ENCODE data around the gene TIMM22. TPM values are rescaled to one million over a fixed set of nuclear protein-coding genes. Genes with fewer than 3 reads are reported as not detected.

Gene TIMM22
- total and polyA plus RNA-seq, 2 donors (not counting 1 experiment from before 2014, with no cell fraction given) = 4.1 to 9.5 TPM

DNA sequence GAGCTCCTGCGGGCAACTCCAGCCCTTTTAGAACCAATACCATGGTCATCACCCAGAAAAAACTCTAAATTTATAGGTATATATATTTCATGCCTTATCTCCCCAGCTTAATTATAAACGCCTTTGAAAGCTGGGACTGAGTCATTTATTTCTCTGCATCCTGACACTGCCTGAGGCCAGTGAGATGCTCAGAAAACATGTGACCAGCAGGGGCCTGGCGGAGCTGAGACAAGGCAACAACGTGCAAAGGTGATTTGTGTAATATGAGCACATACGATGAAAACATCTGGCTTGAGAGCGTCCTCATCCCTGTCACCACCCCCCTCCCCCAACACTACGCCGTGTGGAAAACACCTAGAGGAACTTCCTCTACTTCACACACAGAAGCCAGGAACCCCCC lies 40.0 kb upstream of the TIMM22 start:
- no peaks in the 10 kb centered on the region for H4K20me1 ChIP-seq (ENCODE audit: control insufficient read depth, insufficient read depth, low read length, poor library complexity, severe bottlenecking)

DNA sequence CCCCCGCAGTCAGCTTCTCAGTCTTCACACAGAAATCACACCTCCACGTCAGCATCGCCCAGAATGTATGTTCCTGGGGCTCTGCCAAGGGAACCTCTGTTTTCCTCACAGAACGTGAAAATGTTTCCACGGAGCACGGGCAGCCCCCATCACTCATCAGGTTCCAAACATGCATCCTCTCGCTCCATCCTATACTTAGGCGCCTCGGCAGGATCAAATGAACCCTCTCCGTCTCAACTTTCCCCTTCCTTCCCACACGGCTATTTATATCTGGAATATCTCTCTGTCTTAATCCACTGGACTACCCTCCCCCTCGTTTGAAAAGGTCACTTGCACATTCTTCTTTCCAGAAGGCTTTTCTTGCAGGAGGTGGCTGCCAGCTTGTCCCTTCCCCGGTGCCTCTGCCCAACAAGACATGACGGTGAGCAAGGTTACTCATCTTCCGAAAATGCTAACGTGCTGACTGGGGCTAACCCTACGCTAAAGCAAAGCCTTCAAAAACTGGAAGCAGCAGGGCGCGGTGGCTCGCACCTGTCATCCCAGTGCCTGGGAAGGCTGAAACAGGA lies 39.0 kb upstream of the TIMM22 start:
- Histone ChIP-seq H3K27ac (ENCODE audit: low read length in 2 of 2) (no peak overlapping the region), H3K27me3 (replicated peaks in 1 of 4; ENCODE audit: control extremely low read depth in 1 of 4, control insufficient read depth in 3 of 4, insufficient read depth in 4 of 4, low read length in 3 of 4) (no peaks in the 10 kb centered on the region), H3K4me3 (ENCODE audit: control extremely low read depth in 1 of 5, extremely low read depth in 1 of 5, insufficient read depth in 1 of 5, low read depth in 2 of 5, low read length in 4 of 5) (no peak overlapping the region), H3K36me3 (replicated peaks in 1 of 2; ENCODE audit: control extremely low read depth in 1 of 2, control insufficient read depth in 1 of 2, extremely low read depth in 1 of 2, insufficient read depth in 2 of 2, low read length in 1 of 2) (no peaks in the 10 kb centered on the region), H3K4me2 (replicated peaks; ENCODE audit: low read depth, low read length, poor library complexity, severe bottlenecking) (no peak overlapping the region), H3K79me2 (ENCODE audit: control insufficient read depth, insufficient read depth, low read length) (no peaks in the 10 kb centered on the region), H3K9me3 (ENCODE audit: control extremely low read depth in 1 of 3, control insufficient read depth in 2 of 3, insufficient read depth in 1 of 3, low read length in 2 of 3) (no peaks in the 10 kb centered on the region), H3K9ac (ENCODE audit: low read length) (no peak overlapping the region), H4K20me1 (ENCODE audit: control insufficient read depth, insufficient read depth, low read length, poor library complexity, severe bottlenecking) (no peaks in the 10 kb centered on the region), H2AFZ (ENCODE audit: insufficient read depth, low read depth, low read length, poor library complexity, severe bottlenecking) (no peak overlapping the region), H3K4me1 (ENCODE audit: control insufficient read depth in 2 of 2, insufficient read depth in 2 of 2, low read length in 2 of 2) (no peaks in the 10 kb centered on the region)
- intact Hi-C loops (cut with micrococcal nuclease) = no loop called here
- Mint-ChIP-seq H3K9me3 (ENCODE audit: insufficient read depth) (no peaks in the 10 kb centered on the region), H3K27ac (no peak overlapping the region), H3K4me1 (no peaks in the 10 kb centered on the region), H3K27me3 (peaks cover 15% of the 10 kb centered on the region), H3K4me3 (no peak overlapping the region)
- ATAC-seq (ENCODE audit: low read depth) (no peak), DNase-seq (no peak)
- 90% methylated on average over 18 of the region's 20 CpGs for WGBS (ENCODE audit: insufficient coverage)
- TF ChIP-seq, protein P1, sequence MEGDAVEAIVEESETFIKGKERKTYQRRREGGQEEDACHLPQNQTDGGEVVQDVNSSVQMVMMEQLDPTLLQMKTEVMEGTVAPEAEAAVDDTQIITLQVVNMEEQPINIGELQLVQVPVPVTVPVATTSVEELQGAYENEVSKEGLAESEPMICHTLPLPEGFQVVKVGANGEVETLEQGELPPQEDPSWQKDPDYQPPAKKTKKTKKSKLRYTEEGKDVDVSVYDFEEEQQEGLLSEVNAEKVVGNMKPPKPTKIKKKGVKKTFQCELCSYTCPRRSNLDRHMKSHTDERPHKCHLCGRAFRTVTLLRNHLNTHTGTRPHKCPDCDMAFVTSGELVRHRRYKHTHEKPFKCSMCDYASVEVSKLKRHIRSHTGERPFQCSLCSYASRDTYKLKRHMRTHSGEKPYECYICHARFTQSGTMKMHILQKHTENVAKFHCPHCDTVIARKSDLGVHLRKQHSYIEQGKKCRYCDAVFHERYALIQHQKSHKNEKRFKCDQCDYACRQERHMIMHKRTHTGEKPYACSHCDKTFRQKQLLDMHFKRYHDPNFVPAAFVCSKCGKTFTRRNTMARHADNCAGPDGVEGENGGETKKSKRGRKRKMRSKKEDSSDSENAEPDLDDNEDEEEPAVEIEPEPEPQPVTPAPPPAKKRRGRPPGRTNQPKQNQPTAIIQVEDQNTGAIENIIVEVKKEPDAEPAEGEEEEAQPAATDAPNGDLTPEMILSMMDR (IDR thresholded peaks at IDR 0.05) = no peak
- no peak for TF ChIP-seq EZH2 (IDR thresholded peaks at IDR 0.05; ENCODE audit: borderline replicate concordance, insufficient read depth, low read depth, low read length, poor library complexity, severe bottlenecking)
- ChIA-PET CTCF (no interaction called here), POLR2A (no interaction called here)

More for the DNA sequence above, 40.0 kb upstream of the TIMM22 start:
- intact Hi-C loops (cut with micrococcal nuclease) = no loop called here
- H3K79me2 ChIP-seq (ENCODE audit: control insufficient read depth, insufficient read depth, low read length) = no peaks in the 10 kb centered on the region
- no peak overlapping the region for H3K4me3 ChIP-seq (ENCODE audit: control extremely low read depth in 1 of 5, extremely low read depth in 1 of 5, insufficient read depth in 1 of 5, low read depth in 2 of 5, low read length in 4 of 5)
- H3K9me3 Mint-ChIP-seq (ENCODE audit: insufficient read depth) = no peaks in the 10 kb centered on the region
- DNase-seq = no peak
- 60% methylated on average over 4 of the region's 8 CpGs for WGBS (ENCODE audit: insufficient coverage)
- POLR2A ChIA-PET = no interaction called here
- TF ChIP-seq EZH2 (IDR thresholded peaks at IDR 0.05; ENCODE audit: borderline replicate concordance, insufficient read depth, low read depth, low read length, poor library complexity, severe bottlenecking) = no peak
- TF ChIP-seq, protein P1 (IDR thresholded peaks at IDR 0.05) = no peak
- H3K4me1 ChIP-seq (ENCODE audit: control insufficient read depth in 2 of 2, insufficient read depth in 2 of 2, low read length in 2 of 2) = peaks cover under 1% of the 10 kb centered on the region in 2 donors
- no peak overlapping the region for H3K4me3 Mint-ChIP-seq
- H2AFZ ChIP-seq (ENCODE audit: insufficient read depth, low read depth, low read length, poor library complexity, severe bottlenecking) = no peak overlapping the region
- H3K4me2 ChIP-seq (replicated peaks; ENCODE audit: low read depth, low read length, poor library complexity, severe bottlenecking) = no peak overlapping the region
- CTCF ChIA-PET = interaction anchor here (0.6 kb wide), 1 partner anchor 17 kb away, joined by 3 read pairs; no protein-coding TSS in a partner anchor
- H3K36me3 ChIP-seq (replicated peaks in 1 of 2; ENCODE audit: control extremely low read depth in 1 of 2, control insufficient read depth in 1 of 2, extremely low read depth in 1 of 2, insufficient read depth in 2 of 2, low read length in 1 of 2) = no peaks in the 10 kb centered on the region
- H3K27ac ChIP-seq (ENCODE audit: low read length in 2 of 2) = no peak overlapping the region
- no peak overlapping the region for H3K9ac ChIP-seq (ENCODE audit: low read length)
- no peaks in the 10 kb centered on the region for H3K4me1 Mint-ChIP-seq
- peaks cover 9% of the 10 kb centered on the region for H3K27me3 Mint-ChIP-seq
- H3K27ac Mint-ChIP-seq = no peak overlapping the region
- peaks cover 0 to under 1% (median 0%) of the 10 kb centered on the region in 4 experiments for H3K27me3 ChIP-seq (replicated peaks in 1 of 4; ENCODE audit: control extremely low read depth in 1 of 4, control insufficient read depth in 3 of 4, insufficient read depth in 4 of 4, low read length in 3 of 4)
- no peak for ATAC-seq (ENCODE audit: low read depth)
- peaks cover 0 to 4% (median 0%) of the 10 kb centered on the region in 3 donors for H3K9me3 ChIP-seq (ENCODE audit: control extremely low read depth in 1 of 3, control insufficient read depth in 2 of 3, insufficient read depth in 1 of 3, low read length in 2 of 3)
